GM21526 (cell line): ENCODE results near the gene CTH.
"Not testable (repeated sequence)": the region's sequence is repeated elsewhere in the genome, so short reads cannot be mapped to it uniquely, and the experiment has no call there.

Source experiments
- ATAC-seq: cut with Tn5 transposase; IDR thresholded peaks from one replicate; pipeline ENCODE4 v1.9.1; 2021; ENCODE audit warnings: moderate library complexity; ENCODE audit not compliant: unreplicated experiment, low FRiP score

CTH gene

DNA sequence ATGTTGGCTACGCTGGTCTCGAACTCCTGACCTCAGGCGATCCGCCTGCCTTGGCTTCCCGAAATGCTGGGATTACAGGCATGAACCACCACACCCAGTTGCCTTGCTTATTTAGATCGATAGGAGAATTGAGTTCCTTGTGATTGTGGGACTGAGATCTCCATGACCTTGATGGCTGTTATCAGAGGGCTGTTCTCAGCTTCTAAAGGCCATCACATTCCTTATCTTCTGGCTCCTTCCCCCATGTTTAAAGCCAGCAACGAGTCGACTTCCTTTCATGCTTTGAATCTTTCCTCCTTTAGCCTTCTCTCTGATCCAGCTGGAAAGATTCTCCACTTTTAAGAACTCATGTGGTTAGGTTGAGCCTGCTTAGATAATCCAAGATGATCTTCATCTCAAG is 38.0 kb downstream of the CTH start:
- ATAC-seq: no peak

DNA sequence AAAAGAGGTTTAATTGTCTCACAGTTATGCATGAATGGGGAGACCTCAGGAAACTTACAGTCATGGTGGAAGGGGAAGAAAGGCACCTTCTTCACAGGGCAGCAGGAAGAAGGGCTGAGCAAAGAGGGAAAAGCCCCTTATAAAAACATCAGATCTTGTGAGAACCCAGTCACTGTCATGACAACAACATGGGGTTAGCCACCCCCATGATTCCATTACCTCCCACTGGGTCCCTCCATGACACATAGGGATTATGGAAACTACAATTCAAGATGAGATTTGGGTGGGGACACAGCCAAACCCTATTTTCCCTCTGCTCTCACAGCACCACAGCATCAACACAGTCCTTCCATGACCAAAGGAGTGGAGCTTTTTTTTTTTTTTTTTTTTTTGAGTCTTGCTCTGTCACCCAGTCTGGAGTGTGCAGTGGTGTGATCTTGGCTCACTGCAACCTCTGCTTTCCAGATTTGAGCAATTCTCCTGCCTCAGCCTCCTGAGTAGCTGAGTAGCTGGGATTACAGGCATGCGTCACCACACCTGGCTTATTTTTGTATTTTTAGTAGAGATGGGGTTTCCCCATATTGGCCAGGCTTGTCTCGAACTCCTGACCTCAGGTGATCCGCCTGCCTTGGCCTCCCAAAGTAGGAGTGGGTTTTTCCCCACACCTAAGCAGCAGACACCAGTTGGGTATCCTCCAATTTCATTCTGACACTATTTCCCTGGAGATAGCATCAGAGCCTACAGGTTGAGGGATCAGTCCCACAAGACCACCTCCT is 41.3 kb downstream of the CTH start:
- ATAC-seq: not testable (repeated sequence)

DNA sequence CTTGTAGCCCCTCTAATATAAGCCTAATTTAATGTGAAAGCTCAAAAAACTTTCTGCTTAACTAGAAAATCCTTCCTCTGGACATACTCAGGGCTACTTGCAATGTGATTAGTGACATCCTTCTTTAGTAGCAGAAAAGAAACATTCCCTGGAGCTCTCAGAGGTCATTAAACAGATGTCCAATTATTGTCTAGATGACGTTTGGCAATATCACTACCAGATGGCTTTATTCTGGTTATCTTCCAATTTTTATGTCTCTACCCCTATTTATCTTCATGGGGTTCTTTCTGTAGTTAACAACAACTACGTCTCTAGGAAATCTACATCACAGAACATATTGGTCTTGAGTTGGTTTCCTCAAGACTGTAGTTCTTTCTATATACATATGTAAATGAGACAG is 44.2 kb downstream of the CTH start:
- no peak for ATAC-seq

DNA sequence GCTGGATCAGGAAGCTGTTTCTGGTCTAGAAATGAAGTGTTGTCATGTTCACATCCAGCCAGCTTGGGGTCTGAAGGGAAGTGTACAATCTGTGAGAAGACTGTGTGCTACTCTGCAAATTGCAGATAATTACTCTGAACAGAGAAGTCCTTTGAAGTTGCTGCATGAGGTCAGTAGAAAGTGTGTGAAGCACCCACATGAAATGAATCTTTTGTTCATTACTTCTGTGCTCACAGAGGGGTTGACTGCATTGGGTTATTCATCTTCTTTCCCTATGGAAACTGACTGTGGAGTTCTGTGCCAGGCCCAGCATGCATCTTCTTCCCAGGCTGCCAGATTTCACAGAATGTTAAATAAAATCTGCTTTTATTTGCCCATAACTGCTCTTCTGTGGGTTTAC is 47.1 kb downstream of the CTH start:
- no peak for ATAC-seq

DNA sequence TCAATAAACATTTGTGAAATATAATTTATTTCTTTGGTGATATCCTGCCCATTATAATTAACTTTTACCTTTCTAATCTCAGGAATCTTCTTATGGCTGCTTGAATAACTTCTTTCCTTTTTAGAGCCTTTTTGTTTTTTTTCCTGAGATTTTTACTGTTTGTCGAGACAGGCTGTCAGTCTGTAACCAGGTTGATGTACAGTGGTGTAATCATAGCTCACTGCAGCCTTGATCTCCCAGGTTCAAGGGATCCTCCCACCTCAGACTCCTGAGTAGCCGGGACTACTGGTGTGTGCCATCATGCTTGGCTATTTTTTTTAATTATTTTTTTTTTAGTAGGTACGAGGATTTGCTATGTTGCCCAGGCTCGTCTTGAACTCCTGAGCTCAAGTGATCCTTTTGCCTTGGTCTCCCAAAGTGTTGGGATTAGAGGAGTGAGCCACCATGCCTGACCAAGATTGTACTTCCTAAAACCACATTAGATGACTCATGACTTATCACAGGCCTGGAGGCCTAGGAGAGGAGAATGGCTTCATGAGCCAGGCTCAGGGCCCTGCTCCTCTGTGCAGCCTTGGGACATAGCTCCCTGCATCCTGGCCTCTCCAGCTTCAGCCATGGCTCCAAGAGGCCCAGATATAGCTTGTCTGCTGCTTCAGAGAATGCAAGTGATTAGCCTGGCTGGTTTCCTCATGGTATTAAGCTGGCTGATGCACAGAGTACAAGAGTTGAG is 48.6 kb downstream of the CTH start:
- no peak for ATAC-seq

DNA sequence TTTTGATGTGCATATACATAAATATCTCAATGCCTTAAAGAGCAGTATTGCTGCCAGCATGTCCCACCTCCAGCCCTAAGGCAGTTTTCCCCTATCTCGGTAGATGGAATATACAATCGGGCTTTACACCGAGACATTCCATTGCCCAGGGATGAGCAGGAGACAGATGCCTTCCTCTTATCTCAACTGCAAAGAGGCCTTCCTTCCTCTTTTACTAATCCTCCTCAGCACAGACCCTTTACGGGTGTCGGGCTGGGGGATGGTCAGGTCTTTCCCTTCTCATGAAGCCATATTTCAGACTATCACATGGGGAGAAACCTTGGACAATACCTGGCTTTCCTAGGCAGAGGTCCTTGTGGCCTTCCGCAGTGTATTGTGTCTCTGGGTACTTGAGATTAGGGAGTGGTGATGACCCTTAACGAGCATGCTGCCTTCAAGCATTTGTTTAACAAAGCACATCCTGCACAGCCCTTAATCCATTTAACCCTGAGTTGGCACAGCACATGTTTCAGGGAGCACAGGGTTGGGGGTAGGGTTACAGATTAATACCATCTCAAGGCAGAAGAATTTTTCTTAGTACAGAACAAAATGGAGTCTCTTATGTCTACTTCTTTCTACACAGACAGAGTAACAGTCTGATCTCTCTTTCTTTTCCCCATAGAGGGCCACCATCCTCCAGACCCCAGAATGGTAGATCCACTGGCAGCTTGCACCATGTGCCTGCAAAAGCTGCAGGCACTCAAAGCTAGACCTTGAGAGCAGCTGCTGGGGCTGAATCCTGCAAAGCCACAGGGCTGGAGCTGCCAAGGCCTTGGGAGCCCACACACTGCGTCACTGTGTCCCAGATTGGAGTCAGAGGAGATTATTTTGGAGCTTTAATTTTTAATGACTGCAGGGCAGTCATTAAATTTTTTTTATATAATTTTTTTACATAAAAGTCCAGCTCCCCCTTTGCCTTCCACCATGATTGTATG is 50.0 kb downstream of the CTH start:
- not testable (repeated sequence) for ATAC-seq

DNA sequence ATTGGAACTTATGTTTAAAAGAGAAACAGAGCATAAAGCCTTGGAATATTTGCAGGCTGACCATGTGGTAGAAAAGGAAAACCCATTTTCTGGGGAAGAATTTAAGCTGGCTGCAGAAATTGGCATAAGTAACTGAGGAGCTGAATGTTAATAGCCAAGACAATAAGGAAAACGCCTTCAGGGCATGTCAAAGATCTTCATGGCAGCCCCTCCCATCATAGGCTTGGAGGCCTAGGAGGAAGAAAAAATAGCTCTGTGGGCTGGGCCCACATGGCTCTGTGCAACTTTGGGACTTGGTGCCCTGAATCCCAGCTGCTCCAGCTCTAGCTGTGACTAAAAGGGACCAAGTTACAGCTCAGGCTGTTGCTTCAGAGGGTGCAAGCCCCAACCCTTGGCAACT is 51.5 kb downstream of the CTH start:
- no peak for ATAC-seq

DNA sequence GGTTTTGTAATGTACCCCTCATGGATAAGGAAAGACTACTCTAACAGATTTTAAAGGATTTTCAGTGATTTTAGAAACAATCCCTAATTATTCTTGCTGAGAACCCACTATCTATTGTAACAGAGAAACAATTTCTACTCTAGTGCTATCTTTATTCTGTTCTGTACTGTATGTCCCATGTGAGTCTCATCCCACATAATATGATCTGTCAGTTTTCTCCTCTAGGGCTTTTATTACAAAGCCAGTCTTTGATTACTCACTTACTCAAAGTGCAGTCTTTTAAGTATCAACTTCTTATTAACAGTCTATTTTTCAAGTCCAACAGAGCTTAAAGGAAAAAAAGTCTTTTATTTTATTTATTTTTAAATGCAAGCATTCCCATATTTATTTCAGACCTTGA is 54.8 kb downstream of the CTH start:
- no peak for ATAC-seq

DNA sequence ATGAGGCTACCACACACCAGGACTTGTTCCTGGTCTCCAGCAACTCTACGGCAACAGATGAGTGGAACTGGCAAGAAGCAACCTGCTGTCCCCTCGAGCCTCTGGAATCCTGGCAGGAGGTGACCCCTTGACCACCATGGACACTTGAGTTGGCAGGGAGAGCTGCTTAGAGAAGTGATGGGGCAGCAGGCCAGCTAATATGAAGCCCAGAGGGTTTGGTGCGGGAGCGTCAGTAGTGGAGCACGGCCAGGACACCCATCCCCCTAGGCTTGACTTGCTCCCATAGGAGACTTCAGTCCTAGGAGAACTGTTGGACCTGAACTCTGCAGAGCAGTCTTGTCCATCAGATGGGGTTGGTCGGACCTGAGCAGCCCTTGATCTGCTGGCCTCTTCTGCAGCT is 56.5 kb downstream of the CTH start:
- no peak for ATAC-seq

DNA sequence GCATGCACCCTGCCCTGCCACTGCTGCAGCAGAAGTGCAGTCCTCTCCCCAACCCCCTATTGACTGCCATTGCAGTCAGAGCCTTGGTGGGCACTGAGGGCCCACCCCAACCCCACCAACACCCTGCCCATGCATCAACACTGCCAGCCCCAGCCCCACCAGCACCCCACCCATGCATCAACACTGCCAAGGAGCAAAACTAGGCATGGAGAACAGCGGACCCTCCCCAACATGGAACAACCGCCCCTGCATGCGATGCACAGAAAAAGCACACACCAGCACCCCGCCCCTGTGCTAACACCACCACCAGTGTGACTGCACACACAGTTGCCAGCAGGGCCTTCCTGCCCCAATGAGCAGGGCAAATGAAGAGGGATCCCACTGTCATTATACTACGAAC is 57.1 kb downstream of the CTH start:
- ATAC-seq: no peak

DNA sequence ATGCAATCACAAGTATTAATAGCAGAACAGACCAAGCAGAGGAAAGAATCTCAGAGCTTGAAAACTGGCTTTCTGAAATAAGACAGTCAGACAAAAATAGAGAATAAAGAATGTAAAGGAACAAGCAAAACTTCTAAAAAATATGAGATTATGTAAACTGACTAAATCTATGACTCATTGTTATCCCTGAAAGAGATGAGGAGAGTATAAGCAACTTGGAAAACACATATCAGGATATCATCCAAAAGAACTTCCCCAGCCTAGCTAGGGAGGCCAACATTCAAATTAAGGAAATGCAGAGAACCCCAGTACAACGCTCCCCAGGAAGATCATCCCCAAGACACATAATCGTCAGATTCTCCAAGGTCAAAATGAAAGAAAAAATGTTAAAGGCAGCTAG is 58.1 kb downstream of the CTH start:
- not testable (repeated sequence) for ATAC-seq

DNA sequence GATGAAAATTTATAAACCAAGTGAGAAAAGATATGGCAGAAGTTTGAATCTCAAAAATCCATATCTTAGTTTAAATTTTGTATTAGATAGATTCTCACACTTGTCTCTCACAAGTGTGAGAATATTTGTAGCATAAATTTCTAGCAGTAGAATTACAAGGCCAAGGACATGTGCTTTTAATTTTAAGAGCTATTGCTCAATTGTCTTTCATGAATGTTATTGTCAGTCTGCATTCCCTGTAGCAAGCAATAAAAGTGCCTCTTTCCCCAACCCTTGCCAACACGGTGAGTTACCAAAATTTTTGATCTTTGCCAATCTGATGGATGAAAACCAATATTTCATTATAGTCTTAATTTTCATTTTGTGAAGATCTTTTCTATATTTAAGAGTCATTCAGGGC is 64.0 kb downstream of the CTH start:
- no peak for ATAC-seq

DNA sequence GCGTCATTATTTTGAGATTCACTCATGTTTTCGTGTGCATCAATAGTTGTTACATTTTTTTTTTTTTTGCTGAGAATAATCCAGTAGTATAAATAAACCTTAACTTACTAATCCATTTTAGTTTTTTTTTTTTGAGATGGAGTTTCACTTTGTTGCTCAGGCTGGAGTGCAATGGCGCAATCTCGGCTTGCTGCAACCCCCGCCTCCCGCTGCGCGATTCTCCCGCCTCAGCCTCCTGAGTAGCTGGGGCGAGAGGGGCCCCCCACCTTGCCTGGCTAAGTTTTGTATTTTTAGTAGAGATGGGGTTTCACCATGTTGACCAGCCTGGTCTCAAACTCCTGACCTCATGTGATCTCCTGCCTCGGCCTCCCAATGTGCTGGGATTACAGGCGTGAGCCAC is 66.0 kb downstream of the CTH start:
- no peak for ATAC-seq

DNA sequence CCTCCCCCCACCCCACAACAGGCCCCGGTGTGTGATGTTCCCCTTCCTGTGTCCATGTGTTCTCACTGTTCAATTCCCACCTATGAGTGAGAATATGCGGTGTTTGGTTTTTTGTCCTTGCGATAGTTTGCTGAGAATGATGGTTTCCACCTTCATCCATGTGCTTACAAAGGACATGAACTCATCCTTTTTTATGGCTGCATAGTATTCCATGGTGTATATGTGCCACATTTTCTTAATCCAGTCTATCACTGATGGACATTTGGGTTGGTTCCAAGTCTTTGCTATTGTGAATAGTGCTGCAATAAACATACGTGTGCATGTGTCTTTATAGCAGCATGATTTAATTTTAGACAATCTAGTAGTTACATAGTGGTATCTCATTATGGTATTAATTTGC is 66.8 kb downstream of the CTH start:
- ATAC-seq: not testable (repeated sequence)

DNA sequence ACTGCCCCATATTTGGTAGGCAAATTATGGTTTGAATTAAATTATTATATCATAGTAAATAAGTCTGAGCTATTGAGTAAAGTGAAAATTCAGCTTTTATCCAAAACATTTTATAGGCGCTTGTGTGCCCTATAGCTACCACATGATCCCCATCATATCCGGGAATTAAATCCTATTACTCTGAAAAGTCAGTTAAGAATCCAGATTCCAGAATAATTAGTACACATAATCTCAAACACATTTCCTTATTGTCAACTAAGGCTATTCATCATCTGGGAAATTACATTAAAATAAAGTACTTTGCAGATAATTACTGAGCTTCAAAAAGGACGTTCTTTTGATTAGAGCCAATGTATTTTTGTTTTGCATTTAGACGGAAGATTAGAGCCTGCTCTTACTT is 72.3 kb downstream of the CTH start:
- no peak for ATAC-seq

DNA sequence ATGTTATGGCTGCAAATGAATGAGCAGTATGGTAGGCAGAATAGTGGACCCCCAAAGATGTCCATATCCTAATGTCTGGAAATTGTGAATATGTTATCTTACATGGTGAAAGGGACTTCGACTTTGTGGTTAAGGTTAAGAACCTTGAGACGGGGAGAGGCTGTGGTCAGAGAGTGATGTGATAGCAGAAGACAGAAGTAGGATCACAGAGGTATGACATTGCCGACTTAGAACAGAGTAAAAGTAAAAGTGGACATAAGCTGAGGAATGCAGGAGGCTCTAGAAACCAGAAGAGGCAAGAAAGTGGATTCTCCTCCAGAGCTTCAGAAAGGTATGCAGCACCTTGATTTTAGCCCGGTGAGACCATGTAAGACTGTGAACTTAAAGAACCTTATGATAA is 74.6 kb downstream of the CTH start:
- no peak for ATAC-seq

DNA sequence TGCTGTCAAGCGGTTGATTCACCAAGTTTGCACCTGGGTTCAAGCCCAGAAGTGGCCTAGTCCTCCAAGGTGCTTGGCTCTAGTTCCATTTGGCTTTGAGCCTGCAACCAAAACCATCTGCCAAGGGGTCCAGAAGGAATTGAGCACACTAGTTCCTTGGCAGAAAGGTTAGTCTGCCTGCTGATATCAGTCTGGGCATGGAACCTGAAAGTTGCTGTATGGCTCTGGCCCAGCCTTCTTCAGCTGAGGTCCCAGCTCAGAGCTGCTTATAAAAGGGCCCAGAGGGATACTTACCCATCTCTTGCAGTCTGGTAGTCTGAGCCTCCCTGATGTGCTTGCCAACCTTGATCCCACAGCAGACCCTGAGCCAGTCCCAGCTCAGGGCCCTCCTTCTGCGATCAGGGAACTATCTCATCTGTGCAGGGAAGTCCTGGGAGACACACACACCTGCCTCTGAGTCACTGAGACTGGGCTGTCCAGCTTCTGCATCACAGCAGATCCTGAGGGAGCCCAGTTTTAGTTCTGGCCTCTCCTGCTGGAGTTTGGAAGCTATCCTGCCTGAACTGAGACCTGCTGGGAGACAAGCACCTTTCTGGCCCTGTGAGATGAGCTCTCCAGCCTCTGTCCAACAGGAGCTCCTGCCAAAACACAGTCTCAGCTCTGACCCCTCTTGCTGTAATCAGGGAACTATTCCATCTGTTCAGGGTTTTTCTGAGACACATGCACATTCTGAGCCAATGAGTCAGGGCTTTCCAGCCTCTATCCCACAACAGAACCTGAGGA is 75.8 kb downstream of the CTH start:
- no peak for ATAC-seq

DNA sequence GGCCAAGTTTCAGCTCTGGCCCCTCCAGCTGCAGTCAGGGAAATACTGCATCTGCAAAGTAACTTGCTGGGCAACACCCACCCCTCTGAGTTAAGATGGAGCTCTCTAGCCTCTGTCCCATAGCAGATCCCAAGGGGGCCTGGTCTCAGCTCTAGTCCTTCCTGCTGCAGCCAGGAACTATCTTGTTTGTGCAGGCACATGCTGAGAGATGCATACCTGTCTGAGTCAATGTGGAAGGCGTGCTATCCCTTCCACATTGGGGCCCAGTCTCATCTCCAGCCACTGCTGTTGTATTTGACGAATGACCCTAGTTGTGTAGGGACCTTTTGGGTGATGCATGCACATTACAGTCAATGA is 76.4 kb downstream of the CTH start:
- no peak for ATAC-seq

DNA sequence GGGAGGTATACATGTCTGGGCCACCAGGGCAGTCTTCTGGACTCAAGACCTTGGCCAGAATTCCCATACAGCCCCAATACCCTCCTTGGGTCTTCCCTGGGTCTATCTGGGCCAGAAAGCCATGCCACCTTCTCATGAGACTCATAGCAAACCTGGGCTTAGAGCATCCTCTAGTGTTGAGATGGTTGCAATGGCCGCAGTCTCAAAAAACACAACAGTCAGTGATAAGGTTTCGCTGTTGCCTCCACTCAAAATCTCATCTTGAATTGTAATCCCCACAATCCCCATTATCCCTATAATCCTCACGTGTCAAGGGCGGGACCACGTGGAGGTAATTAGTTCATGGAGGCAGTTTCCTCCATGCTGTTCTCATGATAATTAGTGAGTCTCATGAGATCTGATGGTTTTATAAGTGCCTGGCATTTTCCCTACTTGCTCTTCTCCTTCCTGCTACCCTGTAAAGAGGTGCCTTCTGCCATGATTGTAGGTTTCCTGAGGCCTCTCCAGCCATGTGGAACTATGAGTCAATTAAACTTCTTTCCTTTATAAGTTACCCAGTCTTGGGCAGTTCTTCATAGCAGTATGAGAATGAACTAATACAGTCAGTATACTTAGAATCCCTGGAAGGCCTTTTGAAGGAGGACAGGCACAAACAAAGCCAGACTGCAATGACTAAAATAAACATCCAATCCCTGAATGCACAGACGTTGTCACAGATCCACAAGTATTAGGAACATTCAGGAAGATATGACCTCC is 77.0 kb downstream of the CTH start:
- ATAC-seq: peak; percentile 80
